Stomach (tissue), 19 donors: ENCODE data around the gene FBXO36. TPM values are rescaled to one million over a fixed set of nuclear protein-coding genes. Genes with fewer than 3 reads are reported as not detected.

ENCODE experiments used
- DNase-seq, 2 donors: peaks; one replicate each; pipeline versions ENCODE4 v3.0.0 to v3.0.0-alpha.2; 2013 to 2019
- H3K27ac ChIP-seq, 5 donors: fragments of 200-600 bp in 4 of 5; sonication (generic) in 4 of 5; one replicate each; pipeline ENCODE4 v1.5.1; 2013 to 2019; ENCODE audit warnings: mild to moderate bottlenecking in 1 of 5, moderate library complexity in 1 of 5
- H3K27me3 ChIP-seq, 3 donors: fragments of 200-600 bp; sonication (generic); one replicate each; pipeline ENCODE4 v1.5.1; 2017 to 2019; ENCODE audit warnings: mixed run types in 1 of 3
- H3K36me3 ChIP-seq, 4 donors: fragments of 200-600 bp; sonication (generic); 1 replicate in 3 of 4; 2 replicates in 1 of 4; pipeline ENCODE4 v1.5.1; 2016 to 2019
- H3K4me1 ChIP-seq, 4 donors: fragments of 200-600 bp; sonication (generic); one replicate each; pipeline ENCODE4 v1.5.1; 2016 to 2019
- H3K4me3 ChIP-seq, 4 donors: fragments of 200-600 bp; sonication (generic) in 3 of 4; one replicate each; pipeline ENCODE4 v1.5.1; 2016 to 2019; ENCODE audit warnings: mild to moderate bottlenecking in 1 of 4
- H3K9me3 ChIP-seq, 4 donors: fragments of 200-600 bp; sonication (generic); one replicate each; pipeline ENCODE4 v1.5.1; 2016 to 2019
- EP300 ChIP-seq: sonication (generic); formaldehyde crosslinking; IDR thresholded peaks from one replicate; pipeline ENCODE4 v1.6.1; 2017; ENCODE audit warnings: antibody characterized with exemption
- POLR2A ChIP-seq, 4 donors: fragments of 450-650 bp; IDR thresholded peaks; one replicate each; pipeline ENCODE4 v1.6.1; 2016; ENCODE audit warnings: antibody characterized with exemption in 4 of 4, control low read depth in 2 of 4, mild to moderate bottlenecking in 1 of 4, moderate library complexity in 1 of 4
- POLR2AphosphoS5 ChIP-seq, 3 donors: sonication (generic); formaldehyde crosslinking; IDR thresholded peaks; one replicate each; pipeline ENCODE4 v1.6.1; 2016; ENCODE audit warnings: antibody characterized with exemption in 3 of 3
- WGBS, 5 donors: extraction: QIAGEN DNeasy Blood & Tissue Kit in 3 of 5; methylation state at CpG; one replicate each; pipeline versions ENCODE4 v1.1.5 to v1.1.7; 2013 to 2018; 5-methylcytosine and 5-hydroxymethylcytosine counted together
- intact Hi-C: fragments of 100-400 bp; cut with DNase I; formaldehyde crosslinking; loops from one replicate; pipeline ENCODE4 v1.15.1; 2023; ENCODE audit warnings: low total_unique reads
- long read RNA-seq, 10 donors: transcript quantifications; one replicate each; lab custom pipeline, GENCODE V29; 2026
- polyA plus RNA-seq, 3 donors: library from polyadenylated mRNA; stranded (reverse); fragments of 200-250 nt; gene quantifications; one replicate each; pipeline ENCODE4 v1.2.3, GENCODE V29; 2013
- total RNA-seq, 5 donors: library from RNA; depleted of rRNA; stranded (reverse); fragments of >200 nt; gene quantifications; one replicate each; pipeline versions ENCODE4 v1.1.0 to v1.2.3, GENCODE V29; 2014 to 2016
- TF ChIP-seq, protein P1 (sequence below), 7 experiments: fragments of 450-650 bp in 4 of 7; fragments of 200-600 bp in 3 of 7; sonication (generic) in 3 of 7; IDR thresholded peaks; one replicate each; pipeline ENCODE4 v1.5.1; 2016 to 2019; ENCODE audit warnings: antibody characterized with exemption in 7 of 7, control low read depth in 2 of 7, mild to moderate bottlenecking in 1 of 7
- donor health status: healthy with polysubstance abuse.
- donor health status: Bipolar disorder and iron deficiency.
- donor health status: healthy.

Gene FBXO36, protein sequence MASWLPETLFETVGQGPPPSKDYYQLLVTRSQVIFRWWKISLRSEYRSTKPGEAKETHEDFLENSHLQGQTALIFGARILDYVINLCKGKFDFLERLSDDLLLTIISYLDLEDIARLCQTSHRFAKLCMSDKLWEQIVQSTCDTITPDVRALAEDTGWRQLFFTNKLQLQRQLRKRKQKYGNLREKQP
- total RNA-seq (10 to 100 TPM in 1 of 5 donors, 1 to 10 TPM in 2, under 1 TPM in 1, not detected in 1; 0.58 to 12.1 (median 4.7) TPM), polyA plus RNA-seq (1 to 10 TPM; 1.0 to 3.2 (median 1.2) TPM)
- long read RNA-seq, donor 1, result 0 reads
- long read RNA-seq, donor 2, partial matches to known transcripts, result 0 of 1 reads
- long read RNA-seq, donor 2, other reads (novel, unspliced or antisense), result 0 of 1 reads
- long read RNA-seq, donor 3, result 0 reads
- long read RNA-seq, donor 4, partial matches to known transcripts, result 0 of 1 reads
- long read RNA-seq, donor 4, other reads (novel, unspliced or antisense), result 0 of 1 reads
- long read RNA-seq, donor 5, partial matches to known transcripts, result 0 of 1 reads
- long read RNA-seq, donor 5, other reads (novel, unspliced or antisense), result 0 of 1 reads
- long read RNA-seq, donor 6, result 0 reads
- long read RNA-seq, donor 7, partial matches to known transcripts, result 0 of 1 reads
- long read RNA-seq, donor 7, other reads (novel, unspliced or antisense), result 0 of 1 reads
- long read RNA-seq, donor 8, partial matches to known transcripts, result 0 of 1 reads
- long read RNA-seq, donor 8, other reads (novel, unspliced or antisense), result 0 of 1 reads
- long read RNA-seq, donor 9, partial matches to known transcripts, result 0 of 1 reads
- long read RNA-seq, donor 9, other reads (novel, unspliced or antisense), result 0 of 1 reads
- long read RNA-seq, donor 10, result 0 reads

DNA sequence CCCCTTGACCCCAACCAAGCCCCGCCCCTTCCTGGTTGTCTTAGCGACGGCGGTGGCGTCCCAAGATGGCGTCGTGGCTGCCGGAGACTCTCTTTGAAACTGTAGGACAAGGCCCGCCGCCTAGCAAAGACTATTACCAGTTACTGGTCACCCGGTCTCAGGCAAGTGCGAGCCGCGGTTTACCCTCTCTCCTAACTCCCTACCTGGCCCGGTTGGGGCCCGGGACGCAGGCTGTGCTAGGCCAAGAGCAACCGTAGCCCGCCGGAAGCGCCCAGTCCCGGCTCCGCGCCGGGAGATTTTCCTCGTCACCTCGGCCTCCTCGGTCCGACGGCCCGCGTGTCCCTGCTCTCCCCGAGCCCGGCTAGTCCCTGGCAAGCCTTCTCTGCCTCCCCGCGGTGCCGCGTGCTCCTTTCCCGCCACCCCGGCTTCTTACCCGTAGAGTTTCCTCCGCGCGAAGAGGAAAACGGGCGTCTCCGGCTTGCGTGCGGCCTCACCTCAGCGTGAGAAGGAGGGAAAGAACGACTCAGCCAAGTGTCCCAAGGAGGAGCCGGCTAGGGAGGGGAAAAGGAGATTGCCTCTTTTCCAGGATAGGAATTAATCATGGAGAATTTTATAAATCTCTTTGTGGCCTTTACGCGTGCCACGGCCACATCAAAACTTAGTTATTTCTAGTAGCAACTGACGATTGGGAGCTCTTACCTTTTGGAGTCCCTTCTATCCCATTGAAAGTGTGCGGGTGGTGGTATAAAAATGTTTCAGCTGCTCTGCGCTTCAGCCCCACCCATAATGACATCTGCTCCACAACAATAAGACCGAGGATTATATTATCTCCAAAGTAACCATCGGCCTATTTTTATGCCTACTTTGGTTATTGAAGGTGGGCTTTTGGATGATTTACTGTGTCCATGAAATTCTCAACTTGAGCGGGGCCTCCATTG lies at the start of gene FBXO36:
Gene FBXO36 (plus strand): TSS at position 55 of the 938 bp plus-strand sequence. CDS start 11 bp downstream, at position 66.
- intact Hi-C loops, result loop anchor here (10.0 kb wide), 1 partner anchor 118 kb away; no protein-coding TSS in a partner anchor
- WGBS, 5 donors, result 1 to 2% (median 2%) methylated on average over 50 to 61 of the region's 61 CpGs
- TF ChIP-seq POLR2A (IDR thresholded peaks at IDR 0.05) (no peak), POLR2AphosphoS5 (IDR thresholded peaks at IDR 0.05) (no peak), EP300 (no peak)
- TF ChIP-seq, protein P1, sequence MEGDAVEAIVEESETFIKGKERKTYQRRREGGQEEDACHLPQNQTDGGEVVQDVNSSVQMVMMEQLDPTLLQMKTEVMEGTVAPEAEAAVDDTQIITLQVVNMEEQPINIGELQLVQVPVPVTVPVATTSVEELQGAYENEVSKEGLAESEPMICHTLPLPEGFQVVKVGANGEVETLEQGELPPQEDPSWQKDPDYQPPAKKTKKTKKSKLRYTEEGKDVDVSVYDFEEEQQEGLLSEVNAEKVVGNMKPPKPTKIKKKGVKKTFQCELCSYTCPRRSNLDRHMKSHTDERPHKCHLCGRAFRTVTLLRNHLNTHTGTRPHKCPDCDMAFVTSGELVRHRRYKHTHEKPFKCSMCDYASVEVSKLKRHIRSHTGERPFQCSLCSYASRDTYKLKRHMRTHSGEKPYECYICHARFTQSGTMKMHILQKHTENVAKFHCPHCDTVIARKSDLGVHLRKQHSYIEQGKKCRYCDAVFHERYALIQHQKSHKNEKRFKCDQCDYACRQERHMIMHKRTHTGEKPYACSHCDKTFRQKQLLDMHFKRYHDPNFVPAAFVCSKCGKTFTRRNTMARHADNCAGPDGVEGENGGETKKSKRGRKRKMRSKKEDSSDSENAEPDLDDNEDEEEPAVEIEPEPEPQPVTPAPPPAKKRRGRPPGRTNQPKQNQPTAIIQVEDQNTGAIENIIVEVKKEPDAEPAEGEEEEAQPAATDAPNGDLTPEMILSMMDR (IDR thresholded peaks at IDR 0.05), result no peak

DNA sequence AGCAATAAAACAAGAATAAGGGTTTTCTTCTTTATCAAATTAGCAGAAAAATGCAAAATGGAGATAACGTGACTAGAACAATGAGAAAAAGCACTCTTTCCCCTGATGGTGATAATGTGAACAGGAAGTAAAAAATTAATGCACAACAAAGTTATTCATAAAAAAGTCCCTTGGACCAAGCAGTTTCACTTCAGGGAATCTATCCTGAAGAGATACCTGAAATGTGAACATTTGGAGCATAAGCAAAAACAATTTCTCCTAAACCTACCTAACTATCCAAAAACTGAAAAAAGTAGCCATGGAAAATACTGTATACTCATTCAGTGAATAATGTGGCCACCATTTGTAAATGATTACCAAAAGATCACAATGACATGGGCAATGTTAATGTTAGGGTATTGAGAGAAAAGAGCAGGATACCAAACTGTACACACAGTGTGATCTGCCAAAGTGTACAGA lies 49.2 kb upstream of the FBXO36 start:
- whole genome bisulfite sequencing, 5 donors, result 25 to 48% (median 31%) methylated on average over 1 of the region's 1 CpG
- peaks cover 0 to 23% (median 9%) of the 10 kb centered on the region in 4 donors for H3K4me1 ChIP-seq
- H3K27me3 ChIP-seq, result no peaks in the 10 kb centered on the region
- H3K4me3 ChIP-seq, result no peak overlapping the region
- peak overlapping the region in 1 of 5 donors; percentile 15 for H3K27ac ChIP-seq
- intact Hi-C loops, result no loop called here
- no peak for DNase-seq
- no peaks in the 10 kb centered on the region for H3K9me3 ChIP-seq
- peaks cover 10 to 45% (median 31%) of the 10 kb centered on the region in 4 donors for H3K36me3 ChIP-seq
- TF ChIP-seq POLR2A (IDR thresholded peaks at IDR 0.05) (no peak), EP300 (no peak), POLR2AphosphoS5 (IDR thresholded peaks at IDR 0.05) (no peak)
- TF ChIP-seq, protein P1 (IDR thresholded peaks at IDR 0.05), result no peak

More for the DNA sequence above, at the start of gene FBXO36:
- H3K4me1 ChIP-seq, result peaks cover 6 to 47% (median 36%) of the 10 kb centered on the region in 4 donors
- DNase-seq, result peak; percentile 76 to 88
- peak within 1 kb of the TSS; percentile 94 to 99 (median 99) for H3K27ac ChIP-seq
- peaks cover 0 to 10% (median 4%) of the 10 kb centered on the region in 4 donors for H3K36me3 ChIP-seq
- H3K9me3 ChIP-seq, result no peaks in the 10 kb centered on the region
- H3K4me3 ChIP-seq, result peak within 1 kb of the TSS; percentile 91 to 98 (median 94)
- no peaks in the 10 kb centered on the region for H3K27me3 ChIP-seq

DNA sequence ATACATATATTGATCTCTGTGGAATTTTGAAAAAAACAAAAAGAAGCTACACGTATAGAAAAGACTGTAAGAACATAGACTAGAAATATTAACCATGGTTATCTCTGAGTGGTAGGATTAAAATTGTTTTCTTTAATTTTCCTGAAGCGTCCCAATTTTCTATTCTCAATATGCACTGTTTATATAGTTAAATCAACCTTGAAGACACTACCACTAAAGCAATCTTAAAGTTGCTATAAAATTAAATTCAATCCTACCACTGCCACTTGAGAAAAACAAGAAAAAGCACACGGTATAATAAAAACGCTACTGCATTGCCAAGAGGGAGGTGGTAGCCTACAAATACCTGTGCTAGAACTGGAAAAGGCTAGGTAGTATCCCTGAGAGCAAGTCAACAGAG lies 47.7 kb upstream of the FBXO36 start:
- Histone ChIP-seq H3K27ac (no peak overlapping the region), H3K4me1 (peaks cover 0 to 21% (median 8%) of the 10 kb centered on the region in 4 donors), H3K27me3 (no peaks in the 10 kb centered on the region), H3K4me3 (no peak overlapping the region), H3K9me3 (no peaks in the 10 kb centered on the region), H3K36me3 (peaks cover 19 to 50% (median 46%) of the 10 kb centered on the region in 4 donors)
- WGBS, 5 donors, result 81 to 86% (median 83%) methylated on average over 4 of the region's 4 CpGs
- TF ChIP-seq, protein P1 (IDR thresholded peaks at IDR 0.05), result no peak
- TF ChIP-seq EP300, result no peak
- no peak for TF ChIP-seq POLR2AphosphoS5 (IDR thresholded peaks at IDR 0.05)
- TF ChIP-seq POLR2A (IDR thresholded peaks at IDR 0.05), result no peak
- intact Hi-C loops, result no loop called here
- no peak for DNase-seq
